Ramos (cell line): ENCODE data around the gene DEPDC4.

Experiments used
- in situ Hi-C: fragments of 300-500 bp; cut with MboI; formaldehyde crosslinking; loops from one replicate; pipeline ENCODE4 v1.14.3; 2022; ENCODE audit warnings: low sequenced_read_pairs; ENCODE audit not compliant: unreplicated experiment

Gene DEPDC4

DNA sequence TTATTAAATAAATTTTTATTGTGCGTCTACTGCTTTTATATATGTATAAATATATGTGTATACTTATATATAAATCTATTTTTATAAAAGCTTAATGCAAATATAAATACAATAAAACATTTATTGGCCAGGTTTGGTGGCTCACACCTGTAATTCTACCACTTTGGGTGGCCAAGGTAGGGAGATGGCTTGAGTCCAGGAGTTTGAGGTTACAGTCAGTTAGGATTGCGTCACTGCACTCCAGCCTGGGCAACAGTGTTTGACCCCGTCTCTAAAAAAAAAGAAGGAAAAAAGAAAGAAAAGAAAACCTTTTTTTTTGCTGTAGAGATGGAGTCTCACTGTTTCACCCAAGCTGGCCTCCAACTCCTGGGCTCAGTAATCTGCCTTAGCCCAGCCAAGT is 45.4 kb downstream of the DEPDC4 start:
- in situ Hi-C loops: no loop called here

GRCh38 chr12:100219328-100220109 is 47.4 kb downstream of the DEPDC4 start:
- in situ Hi-C loops: no loop called here

DNA sequence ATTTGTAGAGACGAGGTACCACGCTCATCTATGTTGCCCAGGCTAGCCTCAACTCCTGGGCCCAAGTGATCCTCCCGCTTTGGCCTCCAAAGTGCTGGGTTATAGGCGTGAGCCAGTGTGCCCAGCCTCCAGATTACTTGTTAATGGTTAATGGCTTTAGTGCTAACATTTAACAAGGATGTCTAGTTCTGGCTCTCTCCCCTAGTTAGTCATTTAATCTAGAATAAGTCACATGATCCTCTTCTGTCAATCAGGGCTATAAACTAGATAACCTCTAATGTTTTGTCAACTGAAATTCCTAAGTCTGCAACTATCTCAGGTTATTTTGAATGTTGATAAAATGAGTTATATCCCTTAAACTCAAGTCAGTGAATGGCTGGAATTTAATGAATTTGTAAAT is 50.5 kb downstream of the DEPDC4 start:
- in situ Hi-C loops: no loop called here

DNA sequence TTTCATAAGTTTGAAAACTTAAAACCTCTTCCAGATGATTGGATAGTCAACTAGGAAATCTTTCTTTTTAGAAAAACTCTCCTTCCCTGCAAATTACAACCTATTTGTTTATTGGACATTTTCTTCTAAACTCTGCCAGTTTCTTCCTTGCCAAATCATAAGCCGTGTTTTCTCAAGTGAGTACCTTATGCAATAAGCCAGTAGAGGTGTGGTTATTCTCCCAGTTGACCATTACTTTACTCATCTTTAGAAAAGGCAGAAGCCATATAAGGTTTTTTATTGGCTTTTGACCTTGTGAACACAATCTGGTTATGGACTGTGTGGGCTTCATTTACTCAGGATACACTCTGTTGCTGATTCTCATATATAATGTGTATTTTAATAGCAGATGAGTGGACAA is 51.7 kb downstream of the DEPDC4 start:
- in situ Hi-C loops: no loop called here

GRCh38 chr12:100214518-100214917 is 52.4 kb downstream of the DEPDC4 start:
- in situ Hi-C loops: no loop called here

DNA sequence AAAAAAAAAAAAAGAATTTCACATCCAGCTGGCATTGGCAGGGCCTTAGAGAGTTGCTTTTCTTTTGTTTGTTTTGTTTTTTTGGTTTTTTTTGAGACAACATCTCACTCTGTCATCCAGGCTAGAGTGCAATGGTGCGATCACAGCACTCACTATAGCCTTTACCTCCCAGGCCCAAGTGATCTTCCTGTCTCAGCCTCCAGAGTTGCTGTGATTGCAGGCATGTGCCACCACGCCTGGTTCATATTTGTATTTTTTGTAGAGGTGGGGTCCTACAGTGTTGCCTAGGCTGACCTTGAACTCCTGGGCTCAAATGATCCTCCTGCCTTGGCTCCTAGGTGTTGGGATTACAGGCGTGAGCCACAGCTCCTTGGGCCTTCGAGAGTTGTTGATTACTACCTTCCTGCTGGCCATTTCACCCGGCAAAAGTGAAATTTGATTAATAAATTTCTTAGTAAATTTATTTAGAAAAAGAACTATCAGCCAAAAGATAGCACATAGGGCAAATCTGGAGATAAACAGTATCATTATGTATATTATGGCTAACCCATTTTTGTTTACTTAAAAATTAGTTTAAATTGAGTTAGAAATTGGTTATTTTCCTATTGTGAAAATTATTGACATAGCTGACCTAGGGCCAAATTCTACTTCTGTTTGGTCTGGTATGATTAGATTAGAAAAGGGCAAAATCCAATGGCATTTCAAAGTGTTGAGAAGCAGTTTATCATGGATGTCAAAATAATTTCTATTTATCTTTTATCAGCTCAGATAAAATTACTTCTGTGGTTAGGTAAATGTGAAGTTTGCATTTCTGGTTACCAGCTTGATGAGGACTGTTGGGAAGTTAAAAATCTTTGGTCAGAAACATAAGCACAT is 53.6 kb downstream of the DEPDC4 start:
- in situ Hi-C loops: no loop called here

GRCh38 chr12:100211698-100212097 is 55.2 kb downstream of the DEPDC4 start:
- in situ Hi-C loops: no loop called here

DNA sequence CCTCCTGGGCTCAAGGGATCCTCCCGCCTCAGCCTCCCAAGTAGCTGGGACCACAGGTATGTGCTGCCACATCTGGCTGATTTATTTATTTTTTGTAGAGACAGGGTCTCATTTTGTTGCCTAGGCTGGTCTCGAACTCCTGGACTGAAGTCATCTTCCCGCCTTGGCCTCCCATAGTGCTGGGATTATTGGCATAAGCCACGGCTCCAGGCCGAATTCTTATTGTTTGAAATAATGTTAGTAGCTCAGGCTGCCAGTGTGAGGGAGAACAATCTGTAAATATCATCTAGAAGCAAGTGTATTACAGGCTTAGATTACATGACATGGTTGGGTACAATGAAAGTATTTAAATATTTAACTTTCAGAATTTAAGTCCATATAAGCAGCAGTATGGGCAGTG is 58.0 kb downstream of the DEPDC4 start:
- in situ Hi-C loops: no loop called here

GRCh38 chr12:100207311-100207710 is 59.6 kb downstream of the DEPDC4 start:
- in situ Hi-C loops: no loop called here

DNA sequence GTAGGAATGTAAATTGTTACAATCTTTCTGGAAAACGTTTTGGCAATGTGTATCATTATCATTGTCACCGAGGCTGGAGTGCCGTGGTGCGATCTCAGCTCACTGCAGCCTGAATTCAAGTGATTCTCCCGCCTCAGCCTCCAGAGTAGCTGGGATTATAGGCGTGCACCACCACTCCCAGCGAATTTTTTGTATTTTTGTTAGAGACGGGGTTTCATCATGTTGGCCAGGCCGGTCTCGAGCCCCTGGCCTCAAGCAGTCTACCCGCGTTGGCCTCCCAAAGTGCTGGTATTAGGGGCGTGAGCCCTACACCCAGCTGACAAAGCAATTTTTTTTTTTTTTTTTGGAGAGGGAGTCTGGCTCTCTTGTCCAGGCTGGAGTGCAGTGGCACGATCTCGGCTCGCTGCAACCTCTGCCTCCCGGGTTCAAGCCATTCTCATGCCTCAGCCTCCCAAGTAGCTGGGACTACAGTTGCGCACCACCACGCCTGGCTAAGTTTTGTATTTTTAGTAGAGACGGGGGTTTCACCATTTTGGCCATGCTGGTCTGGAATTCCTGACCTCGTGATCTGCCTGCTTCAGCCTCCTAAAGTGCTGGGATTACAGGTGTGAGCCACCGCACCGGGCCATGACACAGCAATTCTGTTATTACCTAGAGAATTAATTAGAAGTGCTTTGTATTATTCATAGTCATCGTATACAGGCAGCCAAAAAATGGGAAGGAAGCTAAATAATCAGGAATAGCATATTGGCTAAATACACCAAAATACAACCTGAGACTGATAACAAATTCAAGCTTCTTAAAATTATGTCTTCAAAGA is 65.1 kb downstream of the DEPDC4 start:
- in situ Hi-C loops: no loop called here

DNA sequence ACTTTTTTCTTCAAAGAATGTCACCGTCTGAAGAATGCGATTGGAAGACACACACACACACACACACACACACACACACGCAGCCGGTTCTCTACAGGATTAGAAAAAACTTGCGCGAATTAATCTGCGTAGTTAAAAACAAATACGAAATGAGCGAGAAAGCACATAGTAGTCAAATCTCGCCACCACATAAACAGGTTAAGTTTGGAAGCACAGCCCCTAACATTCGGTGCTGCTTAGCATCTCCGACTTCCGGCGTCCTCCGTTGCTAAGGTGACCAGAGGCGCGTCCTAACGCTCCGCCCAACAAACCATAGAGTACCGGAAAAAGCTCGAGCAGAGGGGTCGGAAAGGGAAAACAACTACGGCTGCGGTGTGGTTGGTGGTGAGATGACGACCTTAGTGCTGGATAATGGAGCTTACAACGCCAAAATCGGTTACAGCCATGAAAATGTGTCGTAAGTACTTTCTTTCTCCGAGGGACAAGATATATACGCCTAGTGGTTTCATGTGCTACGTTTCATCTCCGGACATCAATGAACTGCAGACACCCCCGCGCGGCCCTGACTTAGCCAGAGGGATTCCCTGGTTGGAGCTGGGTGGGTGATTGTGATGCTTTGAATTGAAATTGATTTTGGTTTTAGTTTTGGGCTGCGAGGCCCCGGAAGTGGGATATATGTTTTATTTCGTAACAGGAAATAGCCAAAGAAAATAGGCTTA is 66.3 kb downstream of the DEPDC4 start, which contains the start of gene ACTR6:
Gene ACTR6, plus strand, starts transcription at position 353 of the 719 bp plus-strand sequence. Its CDS starts 37 bp downstream, at position 390.
- in situ Hi-C loops: no loop called here

- in situ Hi-C loops: no loop called here
These were observed 67.3 kb downstream of the DEPDC4 start for GRCh38 chr12:100199347-100200149.

GRCh38 chr12:100199023-100199346 is 67.9 kb downstream of the DEPDC4 start:
- in situ Hi-C loops: no loop called here

DNA sequence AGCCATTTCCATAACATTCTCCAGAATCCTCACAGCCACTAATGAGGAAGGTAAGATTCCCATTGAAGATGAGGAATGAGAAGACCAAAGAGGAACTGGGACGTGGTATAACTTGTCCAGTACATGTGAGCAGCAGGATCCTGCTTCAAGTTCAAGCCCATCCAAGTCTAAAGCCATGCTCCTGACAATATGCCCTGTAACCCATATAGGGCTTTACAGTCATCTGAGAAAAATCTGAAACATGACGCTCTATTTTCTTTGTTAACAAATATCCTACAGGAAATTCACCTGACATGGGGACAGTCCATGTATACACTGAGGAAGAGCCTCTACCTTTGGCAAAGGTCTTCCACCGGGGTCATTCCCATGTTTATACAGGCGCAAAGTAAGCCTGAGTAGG is 69.4 kb downstream of the DEPDC4 start:
- in situ Hi-C loops: no loop called here

GRCh38 chr12:100193085-100193484 is 73.8 kb downstream of the DEPDC4 start:
- in situ Hi-C loops: no loop called here
